GM23338 (cell line): ENCODE results near the gene ERC2. TPM values are rescaled to one million over a fixed set of nuclear protein-coding genes. Genes with fewer than 3 reads are reported as not detected.
A peak's percentile ranks its signal among the peaks of the same experiment; 100 is the strongest.

Experiments
- ATAC-seq: fragments of 200-7000 bp; cut with Tn5 transposase; 3 replicates; pipeline ENCODE4 v1.9.1; 2020
- DNase-seq: peaks from one replicate; pipeline ENCODE4 v3.0.0-alpha.2; 2015; ENCODE audit warnings: low spot score
- H2AFZ ChIP-seq: fragments of 200-600 bp; sonication (generic); 2 replicates; pipeline ENCODE4 v1.8.0; 2016; ENCODE audit warnings: antibody characterized with exemption, mild to moderate bottlenecking, moderate library complexity
- H3F3A ChIP-seq: fragments of 200-600 bp; sonication (generic); replicated peaks from 2 replicates; pipeline ENCODE4 v1.8.0; 2017; ENCODE audit warnings: antibody characterized with exemption, mixed run types, low read depth
- H3K27ac ChIP-seq: fragments of 200-600 bp; sonication (generic); 2 replicates; pipeline ENCODE4 v1.6.1; 2016; ENCODE audit warnings: low read depth
- H3K27me3 ChIP-seq: fragments of 200-600 bp; sonication (generic); 2 replicates; pipeline ENCODE4 v1.8.0; 2016; ENCODE audit warnings: mild to moderate bottlenecking, mixed run types, moderate library complexity; ENCODE audit not compliant: insufficient read depth
- H3K36me3 ChIP-seq: fragments of 200-600 bp; sonication (generic); 2 replicates; pipeline ENCODE4 v1.8.0; 2016; ENCODE audit warnings: mild to moderate bottlenecking; ENCODE audit not compliant: insufficient read depth
- H3K4me1 ChIP-seq: fragments of 200-600 bp; sonication (generic); 2 replicates; pipeline ENCODE4 v1.8.0; 2016; ENCODE audit warnings: mild to moderate bottlenecking, moderate library complexity; ENCODE audit not compliant: insufficient read depth
- H3K4me2 ChIP-seq: fragments of 200-600 bp; sonication (generic); 2 replicates; pipeline ENCODE4 v1.7.1; 2017; ENCODE audit warnings: mixed run types
- H3K4me3 ChIP-seq: fragments of 200-600 bp; sonication (generic); 2 replicates; pipeline ENCODE4 v1.6.1; 2016; ENCODE audit warnings: mixed run types
- H3K79me2 ChIP-seq: fragments of 200-600 bp; sonication (generic); replicated peaks from 2 replicates; pipeline ENCODE4 v1.8.0; 2017; ENCODE audit warnings: mild to moderate bottlenecking; ENCODE audit not compliant: insufficient read depth
- H3K9me2 ChIP-seq: fragments of 200-600 bp; sonication (generic); 2 replicates; pipeline ENCODE4 v1.8.0; 2017; ENCODE audit not compliant: insufficient read depth
- H4K20me1 ChIP-seq: fragments of 200-600 bp; sonication (generic); replicated peaks from 2 replicates; pipeline ENCODE4 v1.8.0; 2017; ENCODE audit warnings: mild to moderate bottlenecking; ENCODE audit not compliant: insufficient read depth
- H3K27ac Mint-ChIP-seq: 2 replicates; pipeline ENCODE4 v1.8.0; 2020; ENCODE audit warnings: inconsistent platforms, mild to moderate bottlenecking, moderate library complexity, mixed read lengths
- H3K27me3 Mint-ChIP-seq: 3 replicates; pipeline ENCODE4 v1.8.0; 2022; ENCODE audit warnings: low read depth, mild to moderate bottlenecking, moderate library complexity, mixed read lengths, inconsistent platforms; ENCODE audit not compliant: insufficient read depth, poor library complexity
- H3K36me3 Mint-ChIP-seq: 3 replicates; pipeline ENCODE4 v1.8.0; 2021; ENCODE audit warnings: low read depth, mild to moderate bottlenecking, inconsistent platforms, moderate library complexity, mixed read lengths
- H3K4me1 Mint-ChIP-seq: 3 replicates; pipeline ENCODE4 v1.8.0; 2020; ENCODE audit warnings: mild to moderate bottlenecking, inconsistent platforms, mixed read lengths
- H3K4me3 Mint-ChIP-seq: 3 replicates; pipeline ENCODE4 v1.8.0; 2021; ENCODE audit warnings: moderate library complexity, mild to moderate bottlenecking, inconsistent platforms, mixed read lengths
- H3K9me3 Mint-ChIP-seq: 3 replicates; pipeline ENCODE4 v1.8.0; 2020; ENCODE audit warnings: moderate library complexity, mild to moderate bottlenecking, inconsistent platforms, mixed read lengths
- CREB1 ChIP-seq: fragments of 250-450 bp; sonication (Bioruptor Pico); IDR thresholded peaks from 2 replicates; pipeline ENCODE4 v1.5.0; 2020; ENCODE audit warnings: low read depth, mild to moderate bottlenecking, moderate library complexity
- CTCF ChIP-seq, 2 experiments: fragments of 200-600 bp in 1 of 2; sonication (generic) in 1 of 2; conservative IDR thresholded peaks; 2 replicates each; pipeline versions ENCODE4 v1.5.1 to v1.6.1; 2016 to 2017; ENCODE audit warnings: antibody characterized with exemption in 2 of 2, low read depth in 2 of 2, mild to moderate bottlenecking in 2 of 2, moderate library complexity in 1 of 2
- ETS1 ChIP-seq: IDR thresholded peaks from 2 replicates; pipeline ENCODE4 v1.6.1; 2016; ENCODE audit warnings: antibody characterized with exemption
- EZH2 ChIP-seq: fragments of 200-600 bp; sonication (generic); IDR thresholded peaks from one replicate; pipeline ENCODE4 v1.8.0; 2017; ENCODE audit warnings: antibody characterized with exemption, mild to moderate bottlenecking, low read depth; ENCODE audit not compliant: unreplicated experiment
- EZH2phosphoT487 ChIP-seq: fragments of 200-600 bp; sonication (generic); IDR thresholded peaks from one replicate; pipeline ENCODE4 v1.8.1; 2018; ENCODE audit warnings: antibody characterized with exemption; ENCODE audit not compliant: unreplicated experiment
- NANOG ChIP-seq: IDR thresholded peaks from 2 replicates; pipeline ENCODE4 v1.6.1; 2016; ENCODE audit warnings: antibody characterized with exemption, borderline replicate concordance
- POLR2AphosphoS5 ChIP-seq: IDR thresholded peaks from 2 replicates; pipeline ENCODE4 v1.6.1; 2016; ENCODE audit warnings: antibody characterized with exemption, low read depth
- REST ChIP-seq: IDR thresholded peaks from one replicate; pipeline ENCODE4 v1.6.1; 2018; ENCODE audit warnings: antibody characterized with exemption; ENCODE audit not compliant: unreplicated experiment
- STAT1 ChIP-seq: IDR thresholded peaks from one replicate; pipeline ENCODE4 v1.6.1; 2016; ENCODE audit warnings: antibody characterized with exemption; ENCODE audit not compliant: unreplicated experiment
- ZNF114 ChIP-seq: fragments of 250-450 bp; sonication (Bioruptor Pico); IDR thresholded peaks from 2 replicates; pipeline ENCODE4 v1.5.0; 2020; ENCODE audit warnings: mild to moderate bottlenecking, moderate library complexity
- ZNF462 ChIP-seq: fragments of 250-450 bp; sonication (Bioruptor Pico); IDR thresholded peaks from 2 replicates; pipeline ENCODE4 v1.5.0; 2020; ENCODE audit warnings: mild to moderate bottlenecking, moderate library complexity
- polyA plus RNA-seq: library from polyadenylated mRNA; unstranded; fragments of >200 nt; fragmentation: Nextera tagmentation; extraction: Ambion mirVana; gene quantifications from 2 replicates; pipeline ENCODE4 v1.2.1, GENCODE V29; 2016
- total RNA-seq: library from RNA; depleted of rRNA; stranded (reverse); fragments of >200 nt; shearing (Covaris generic); gene quantifications from 2 replicates; pipeline ENCODE4 v1.2.3, GENCODE V29; 2014

Gene ERC2
- total and polyA plus RNA-seq, 2 experiments from 2014 or later, result 11.8 to 13.7 TPM

- TF ChIP-seq EZH2phosphoT487 (no peak), CREB1 (no peak), ZNF462 (no peak), ETS1 (no peak), STAT1 (no peak), POLR2AphosphoS5 (no peak), NANOG (no peak)
Measured at GRCh38 chr3:55621026-55621422, 847.2 kb downstream of the ERC2 start (continued).

GRCh38 chr3:55620351-55621025, 847.8 kb downstream of the ERC2 start:
- Histone ChIP-seq H3K4me3 (no peak overlapping the region), H3K27ac (no peak overlapping the region), H3K27me3 (no peaks in the 10 kb centered on the region), H3K4me2 (no peak overlapping the region), H3K79me2 (no peaks in the 10 kb centered on the region), H2AFZ (no peak overlapping the region), H3K9me2 (peaks cover 13% of the 10 kb centered on the region), H3F3A (no peaks in the 10 kb centered on the region), H3K4me1 (peaks cover 33% of the 10 kb centered on the region), H4K20me1 (no peaks in the 10 kb centered on the region), H3K36me3 (no peaks in the 10 kb centered on the region)
- ATAC-seq, result peak; percentile 51
- 0 out of 3 replicates have a peak, but pooled peaks cover 6% of the 10 kb centered on the region for H3K9me3 Mint-ChIP-seq
- peak overlapping the region; percentile 87 for H3K27ac Mint-ChIP-seq
- no peak overlapping the region for H3K4me3 Mint-ChIP-seq
- DNase-seq, result peak; percentile 60
- H3K27me3 Mint-ChIP-seq, result no peaks in the 10 kb centered on the region
- H3K4me1 Mint-ChIP-seq, result peaks cover 41% of the 10 kb centered on the region
- H3K36me3 Mint-ChIP-seq, result peaks cover 7% of the 10 kb centered on the region
- TF ChIP-seq EZH2 (no peak), CREB1 (no peak), CTCF (conservative IDR thresholded peaks at IDR 0.05; ENCODE audit: low read depth in 2 of 2) (no peak), ZNF114 (CRISPR knock-in tag) (no peak), REST (no peak)
